HEK293 (cell line): ENCODE measurements around the gene CYP27B1.

Source experiments
- CTCF ChIA-PET: fragments of 350-600 bp; formaldehyde crosslinking; extraction: SDS; loops from one replicate; lab custom pipeline; 2021; ENCODE audit warnings: antibody characterized with exemption; lab: Yijun Ruan, JAX
- POLR2A ChIA-PET: fragments of 300-600 bp; formaldehyde crosslinking; extraction: SDS; loops from one replicate; lab custom pipeline; 2020; ENCODE audit warnings: antibody characterized with exemption, inconsistent platforms; lab: Yijun Ruan, JAX
- H3K27ac ChIP-seq: fragments of 200-500 bp; sonication (Bioruptor generic); 2 replicates; pipeline ENCODE4 v1.5.1; 2014; ENCODE audit warnings: low read depth, low read length, control low read depth, inconsistent platforms; ENCODE audit errors: extremely low read depth
- H3K36me3 ChIP-seq, 2 experiments: fragments of 200-500 bp in 1 of 2; sonication (Bioruptor generic) in 1 of 2; 1 replicate in 1 of 2; 2 replicates in 1 of 2; pipeline ENCODE4 v1.5.1; 2014 to 2017; ENCODE audit warnings: inconsistent platforms in 2 of 2, low read length in 2 of 2; ENCODE audit not compliant: control insufficient read depth in 2 of 2, insufficient read depth in 1 of 2
- H3K4me1 ChIP-seq: fragments of 200-500 bp; sonication (Bioruptor generic); 2 replicates; pipeline ENCODE4 v1.5.1; 2014; ENCODE audit warnings: mild to moderate bottlenecking, low read length, inconsistent platforms; ENCODE audit not compliant: control insufficient read depth, insufficient read depth
- H3K4me3 ChIP-seq: 2 replicates; pipeline ENCODE4 v1.5.1; 2011; ENCODE audit warnings: low read depth, mild to moderate bottlenecking, control low read depth, low read length, moderate library complexity
- H3K9me3 ChIP-seq: fragments of 200-500 bp; sonication (Bioruptor generic); 2 replicates; pipeline ENCODE4 v1.5.1; 2014; ENCODE audit warnings: low read depth, low read length, inconsistent platforms; ENCODE audit not compliant: control insufficient read depth, insufficient read depth
- ZBTB20 ChIP-seq: fragments of 450-650 bp; formaldehyde crosslinking; IDR thresholded peaks from 2 replicates; pipeline ENCODE4 v1.5.1; 2016; ENCODE audit warnings: missing biosample characterization, missing genetic modification characterization
- ZNF146 ChIP-seq: fragments of 450-650 bp; formaldehyde crosslinking; IDR thresholded peaks from 2 replicates; pipeline ENCODE4 v1.5.1; 2016; ENCODE audit warnings: missing biosample characterization, missing genetic modification characterization
- ZNF223 ChIP-seq: fragments of 450-650 bp; formaldehyde crosslinking; IDR thresholded peaks from 2 replicates; pipeline ENCODE4 v1.5.1; 2016; ENCODE audit warnings: missing biosample characterization, missing genetic modification characterization
- ZNF404 ChIP-seq: fragments of 450-650 bp; formaldehyde crosslinking; IDR thresholded peaks from 2 replicates; pipeline ENCODE4 v1.5.1; 2017; ENCODE audit warnings: missing biosample characterization, missing genetic modification characterization
- ZNF423 ChIP-seq: fragments of 450-650 bp; formaldehyde crosslinking; IDR thresholded peaks from 2 replicates; pipeline ENCODE4 v1.5.1; 2016; ENCODE audit warnings: missing biosample characterization, missing genetic modification characterization
- ZNF544 ChIP-seq: fragments of 450-650 bp; formaldehyde crosslinking; IDR thresholded peaks from 2 replicates; pipeline ENCODE4 v1.5.0; 2017; ENCODE audit warnings: missing biosample characterization, missing genetic modification characterization
- ZNF660 ChIP-seq: fragments of 450-650 bp; IDR thresholded peaks from 2 replicates; pipeline ENCODE4 v1.5.1; 2018; ENCODE audit warnings: missing biosample characterization, mild to moderate bottlenecking, missing genetic modification characterization
- ZNF777 ChIP-seq: fragments of 450-650 bp; formaldehyde crosslinking; IDR thresholded peaks from 2 replicates; pipeline ENCODE4 v1.5.1; 2017; ENCODE audit warnings: missing biosample characterization, missing genetic modification characterization, borderline replicate concordance
- ZNF830 ChIP-seq: fragments of 450-650 bp; IDR thresholded peaks from 2 replicates; pipeline ENCODE4 v1.5.0; 2018; ENCODE audit warnings: missing biosample characterization, missing genetic modification characterization, low read depth, mild to moderate bottlenecking, moderate library complexity
- ZSCAN23 ChIP-seq: fragments of 450-650 bp; formaldehyde crosslinking; IDR thresholded peaks from 2 replicates; pipeline ENCODE4 v1.5.1; 2016; ENCODE audit warnings: missing biosample characterization, missing genetic modification characterization
- TF ChIP-seq, protein P1 (sequence below): fragments of 450-650 bp; formaldehyde crosslinking; IDR thresholded peaks from 2 replicates; pipeline ENCODE4 v1.5.1; 2017; ENCODE audit warnings: missing biosample characterization, mild to moderate bottlenecking, missing genetic modification characterization, moderate library complexity
- TF ChIP-seq, protein P2 (sequence below): fragments of 450-650 bp; formaldehyde crosslinking; optimal IDR thresholded peaks from 2 replicates; pipeline ENCODE3; 2016; ENCODE audit warnings: missing biosample characterization, mild to moderate bottlenecking, missing genetic modification characterization
- TF ChIP-seq, protein P3 (sequence below): fragments of 450-650 bp; formaldehyde crosslinking; IDR thresholded peaks from 2 replicates; pipeline ENCODE4 v1.5.1; 2016; ENCODE audit warnings: missing biosample characterization, missing genetic modification characterization
- TF ChIP-seq, protein P4 (sequence below): fragments of 450-650 bp; formaldehyde crosslinking; IDR thresholded peaks from 2 replicates; pipeline ENCODE4 v1.5.1; 2016; ENCODE audit warnings: missing biosample characterization, missing genetic modification characterization
- TF ChIP-seq, protein P5 (sequence below): fragments of 450-650 bp; IDR thresholded peaks from 2 replicates; pipeline ENCODE4 v1.5.1; 2018; ENCODE audit warnings: missing biosample characterization, mild to moderate bottlenecking, missing genetic modification characterization

The CYP27B1 gene

DNA sequence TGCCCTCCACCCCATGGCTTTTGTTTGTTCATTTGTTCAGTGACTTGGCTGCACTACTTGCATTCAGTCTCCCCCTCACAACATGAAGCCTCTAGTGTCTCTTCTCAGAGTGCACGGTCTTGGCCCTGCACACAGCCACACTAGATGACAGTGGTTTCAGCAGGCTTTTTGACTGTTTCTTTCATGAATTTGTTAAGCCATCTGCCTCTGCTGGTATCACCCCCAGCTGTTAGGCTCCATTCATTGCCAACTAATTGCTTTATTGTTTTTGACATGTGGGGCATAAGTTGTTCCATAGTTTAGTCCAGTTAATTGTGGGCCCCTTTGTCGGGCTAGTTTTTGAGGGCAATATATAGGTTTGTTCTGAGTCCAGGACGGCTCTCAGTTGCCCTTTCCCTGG, 54.2 kb downstream of the CYP27B1 start:
- Histone ChIP-seq H3K27ac (no peak overlapping the region), H3K4me3 (no peak overlapping the region), H3K4me1 (no peaks in the 10 kb centered on the region), H3K9me3 (no peaks in the 10 kb centered on the region), H3K36me3 (peaks cover 16 to 23% of the 10 kb centered on the region in 2 experiments; a peak in 2 of 3 replicates)
- ChIA-PET POLR2A (interaction anchor here (0.7 kb wide), 1 partner anchor 183 kb away, joined by 3 read pairs; no protein-coding TSS in a partner anchor), CTCF (interaction anchor here (0.6 to 1.8 kb wide), 4 partner anchors 14 to 253 kb away, joined by 3 to 8 read pairs (median 3); no protein-coding TSS in a partner anchor)
- no peak for TF ChIP-seq ZSCAN23 (tag by site-specific recombination)
- no peak for TF ChIP-seq ZNF830
- no peak for TF ChIP-seq ZNF423 (tag by site-specific recombination)
- TF ChIP-seq, protein P1, sequence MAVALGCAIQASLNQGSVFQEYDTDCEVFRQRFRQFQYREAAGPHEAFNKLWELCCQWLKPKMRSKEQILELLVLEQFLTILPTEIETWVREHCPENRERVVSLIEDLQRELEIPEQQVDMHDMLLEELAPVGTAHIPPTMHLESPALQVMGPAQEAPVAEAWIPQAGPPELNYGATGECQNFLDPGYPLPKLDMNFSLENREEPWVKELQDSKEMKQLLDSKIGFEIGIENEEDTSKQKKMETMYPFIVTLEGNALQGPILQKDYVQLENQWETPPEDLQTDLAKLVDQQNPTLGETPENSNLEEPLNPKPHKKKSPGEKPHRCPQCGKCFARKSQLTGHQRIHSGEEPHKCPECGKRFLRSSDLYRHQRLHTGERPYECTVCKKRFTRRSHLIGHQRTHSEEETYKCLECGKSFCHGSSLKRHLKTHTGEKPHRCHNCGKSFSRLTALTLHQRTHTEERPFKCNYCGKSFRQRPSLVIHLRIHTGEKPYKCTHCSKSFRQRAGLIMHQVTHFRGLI (tag by site-specific recombination) = no peak
- TF ChIP-seq, protein P2, sequence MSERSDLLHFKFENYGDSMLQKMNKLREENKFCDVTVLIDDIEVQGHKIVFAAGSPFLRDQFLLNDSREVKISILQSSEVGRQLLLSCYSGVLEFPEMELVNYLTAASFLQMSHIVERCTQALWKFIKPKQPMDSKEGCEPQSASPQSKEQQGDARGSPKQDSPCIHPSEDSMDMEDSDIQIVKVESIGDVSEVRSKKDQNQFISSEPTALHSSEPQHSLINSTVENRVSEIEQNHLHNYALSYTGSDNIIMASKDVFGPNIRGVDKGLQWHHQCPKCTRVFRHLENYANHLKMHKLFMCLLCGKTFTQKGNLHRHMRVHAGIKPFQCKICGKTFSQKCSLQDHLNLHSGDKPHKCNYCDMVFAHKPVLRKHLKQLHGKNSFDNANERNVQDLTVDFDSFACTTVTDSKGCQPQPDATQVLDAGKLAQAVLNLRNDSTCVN (tag by site-specific recombination) = no peak
- TF ChIP-seq ZNF146 (tag by site-specific recombination) = no peak
- TF ChIP-seq ZNF777 (tag by site-specific recombination) = no peak
- no peak for TF ChIP-seq ZNF660 (tag by site-specific recombination)
- no peak for TF ChIP-seq ZNF544 (tag by site-specific recombination)
- no peak for TF ChIP-seq ZBTB20 (tag by site-specific recombination)
- TF ChIP-seq, protein P3, sequence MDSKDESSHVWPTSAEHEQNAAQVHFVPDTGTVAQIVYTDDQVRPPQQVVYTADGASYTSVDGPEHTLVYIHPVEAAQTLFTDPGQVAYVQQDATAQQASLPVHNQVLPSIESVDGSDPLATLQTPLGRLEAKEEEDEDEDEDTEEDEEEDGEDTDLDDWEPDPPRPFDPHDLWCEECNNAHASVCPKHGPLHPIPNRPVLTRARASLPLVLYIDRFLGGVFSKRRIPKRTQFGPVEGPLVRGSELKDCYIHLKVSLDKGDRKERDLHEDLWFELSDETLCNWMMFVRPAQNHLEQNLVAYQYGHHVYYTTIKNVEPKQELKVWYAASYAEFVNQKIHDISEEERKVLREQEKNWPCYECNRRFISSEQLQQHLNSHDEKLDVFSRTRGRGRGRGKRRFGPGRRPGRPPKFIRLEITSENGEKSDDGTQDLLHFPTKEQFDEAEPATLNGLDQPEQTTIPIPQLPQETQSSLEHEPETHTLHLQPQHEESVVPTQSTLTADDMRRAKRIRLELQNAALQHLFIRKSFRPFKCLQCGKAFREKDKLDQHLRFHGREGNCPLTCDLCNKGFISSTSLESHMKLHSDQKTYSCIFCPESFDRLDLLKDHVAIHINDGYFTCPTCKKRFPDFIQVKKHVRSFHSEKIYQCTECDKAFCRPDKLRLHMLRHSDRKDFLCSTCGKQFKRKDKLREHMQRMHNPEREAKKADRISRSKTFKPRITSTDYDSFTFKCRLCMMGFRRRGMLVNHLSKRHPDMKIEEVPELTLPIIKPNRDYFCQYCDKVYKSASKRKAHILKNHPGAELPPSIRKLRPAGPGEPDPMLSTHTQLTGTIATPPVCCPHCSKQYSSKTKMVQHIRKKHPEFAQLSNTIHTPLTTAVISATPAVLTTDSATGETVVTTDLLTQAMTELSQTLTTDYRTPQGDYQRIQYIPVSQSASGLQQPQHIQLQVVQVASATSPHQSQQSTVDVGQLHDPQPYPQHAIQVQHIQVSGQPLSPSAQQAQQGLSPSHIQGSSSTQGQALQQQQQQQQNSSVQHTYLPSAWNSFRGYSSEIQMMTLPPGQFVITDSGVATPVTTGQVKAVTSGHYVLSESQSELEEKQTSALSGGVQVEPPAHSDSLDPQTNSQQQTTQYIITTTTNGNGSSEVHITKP (tag by site-specific recombination) = no peak
- no peak for TF ChIP-seq ZNF223 (tag by site-specific recombination)
- TF ChIP-seq, protein P4, sequence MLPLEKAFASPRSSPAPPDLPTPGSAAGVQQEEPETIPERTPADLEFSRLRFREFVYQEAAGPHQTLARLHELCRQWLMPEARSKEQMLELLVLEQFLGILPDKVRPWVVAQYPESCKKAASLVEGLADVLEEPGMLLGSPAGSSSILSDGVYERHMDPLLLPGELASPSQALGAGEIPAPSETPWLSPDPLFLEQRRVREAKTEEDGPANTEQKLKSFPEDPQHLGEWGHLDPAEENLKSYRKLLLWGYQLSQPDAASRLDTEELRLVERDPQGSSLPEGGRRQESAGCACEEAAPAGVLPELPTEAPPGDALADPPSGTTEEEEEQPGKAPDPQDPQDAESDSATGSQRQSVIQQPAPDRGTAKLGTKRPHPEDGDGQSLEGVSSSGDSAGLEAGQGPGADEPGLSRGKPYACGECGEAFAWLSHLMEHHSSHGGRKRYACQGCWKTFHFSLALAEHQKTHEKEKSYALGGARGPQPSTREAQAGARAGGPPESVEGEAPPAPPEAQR = no peak
- TF ChIP-seq, protein P5, sequence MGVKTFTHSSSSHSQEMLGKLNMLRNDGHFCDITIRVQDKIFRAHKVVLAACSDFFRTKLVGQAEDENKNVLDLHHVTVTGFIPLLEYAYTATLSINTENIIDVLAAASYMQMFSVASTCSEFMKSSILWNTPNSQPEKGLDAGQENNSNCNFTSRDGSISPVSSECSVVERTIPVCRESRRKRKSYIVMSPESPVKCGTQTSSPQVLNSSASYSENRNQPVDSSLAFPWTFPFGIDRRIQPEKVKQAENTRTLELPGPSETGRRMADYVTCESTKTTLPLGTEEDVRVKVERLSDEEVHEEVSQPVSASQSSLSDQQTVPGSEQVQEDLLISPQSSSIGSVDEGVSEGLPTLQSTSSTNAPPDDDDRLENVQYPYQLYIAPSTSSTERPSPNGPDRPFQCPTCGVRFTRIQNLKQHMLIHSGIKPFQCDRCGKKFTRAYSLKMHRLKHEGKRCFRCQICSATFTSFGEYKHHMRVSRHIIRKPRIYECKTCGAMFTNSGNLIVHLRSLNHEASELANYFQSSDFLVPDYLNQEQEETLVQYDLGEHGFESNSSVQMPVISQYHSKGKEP = no peak
- TF ChIP-seq ZNF404 (tag by site-specific recombination) = no peak
